WTC11 (cell line): ENCODE results near the gene TMEM266. TPM values are rescaled to one million over a fixed set of nuclear protein-coding genes. Genes with fewer than 3 reads are reported as not detected.

Experiments used
- ATAC-seq: fragments of 200-7000 bp; cut with Tn5 transposase; 2 replicates; pipeline ENCODE4 v1.10.0; 2021; ENCODE audit warnings: mild to moderate bottlenecking, moderate library complexity
- CTCF ChIA-PET: fragments of 300-600 bp; sonication (Branson Sonifier 250); formaldehyde crosslinking; loops from one replicate; lab custom pipeline; 2021; ENCODE audit warnings: antibody characterized with exemption; lab: Charles Lee
- POLR2A ChIA-PET: fragments of 350-600 bp; sonication (Branson Sonifier 250); formaldehyde crosslinking; loops from one replicate; lab custom pipeline; 2021; ENCODE audit warnings: antibody characterized with exemption; lab: Charles Lee
- DNase-seq: peaks from one replicate; pipeline ENCODE4 v3.0.0; 2021; ENCODE audit warnings: low spot score
- H3K27ac Mint-ChIP-seq: 2 replicates; pipeline ENCODE4 v1.8.0; 2021; ENCODE audit warnings: mixed read lengths
- H3K27me3 Mint-ChIP-seq: 2 replicates; pipeline ENCODE4 v1.8.0; 2021; ENCODE audit warnings: low read depth, mild to moderate bottlenecking, moderate library complexity, mixed read lengths
- H3K36me3 Mint-ChIP-seq: 2 replicates; pipeline ENCODE4 v1.8.0; 2021; ENCODE audit warnings: mixed read lengths
- H3K4me1 Mint-ChIP-seq: 2 replicates; pipeline ENCODE4 v1.8.0; 2022; ENCODE audit warnings: mixed read lengths
- H3K4me3 Mint-ChIP-seq: 2 replicates; pipeline ENCODE4 v1.8.0; 2021; ENCODE audit warnings: mild to moderate bottlenecking, moderate library complexity, mixed read lengths
- H3K9me3 Mint-ChIP-seq: 2 replicates; pipeline ENCODE4 v1.8.0; 2021; ENCODE audit warnings: mixed read lengths
- CTCF ChIP-seq: fragments of 200-600 bp; IDR thresholded peaks from 2 replicates; pipeline ENCODE4 v1.8.0; 2022; ENCODE audit warnings: antibody characterized with exemption
- E2F4 ChIP-seq: sonication (generic); formaldehyde crosslinking; IDR thresholded peaks from 2 replicates; pipeline ENCODE4 v1.8.1; 2022; ENCODE audit warnings: low read depth, mild to moderate bottlenecking, moderate library complexity, missing genetic modification reagents, borderline replicate concordance
- EMX1 ChIP-seq: fragments of 250-450 bp; sonication (Bioruptor Pico); IDR thresholded peaks from 2 replicates; pipeline ENCODE4 v1.8.0; 2021; ENCODE audit warnings: mild to moderate bottlenecking
- GTF2I ChIP-seq: fragments of 250-450 bp; sonication (Bioruptor Pico); conservative IDR thresholded peaks from 2 replicates; pipeline ENCODE4 v1.4.0; 2021; ENCODE audit warnings: mild to moderate bottlenecking
- JUN ChIP-seq: sonication (generic); formaldehyde crosslinking; IDR thresholded peaks from 2 replicates; pipeline ENCODE4 v1.8.0; 2023; ENCODE audit warnings: mild to moderate bottlenecking, missing genetic modification reagents
- MAX ChIP-seq: sonication (generic); formaldehyde crosslinking; IDR thresholded peaks from 2 replicates; pipeline ENCODE4 v1.8.0; 2022; ENCODE audit warnings: mild to moderate bottlenecking, missing genetic modification reagents
- NR2C2 ChIP-seq: sonication (generic); formaldehyde crosslinking; IDR thresholded peaks from 2 replicates; pipeline ENCODE4 v1.8.0; 2022; ENCODE audit warnings: mild to moderate bottlenecking, missing genetic modification reagents
- NR3C1 ChIP-seq: sonication (generic); formaldehyde crosslinking; conservative IDR thresholded peaks from 2 replicates; pipeline ENCODE4 v1.8.1; 2023; ENCODE audit warnings: low read depth, mild to moderate bottlenecking, missing genetic modification reagents
- SP1 ChIP-seq: sonication (generic); formaldehyde crosslinking; conservative IDR thresholded peaks from 2 replicates; pipeline ENCODE4 v1.8.1; 2022; ENCODE audit warnings: missing genetic modification reagents
- TP53 ChIP-seq: sonication (generic); formaldehyde crosslinking; IDR thresholded peaks from 2 replicates; pipeline ENCODE4 v1.8.1; 2023; ENCODE audit warnings: mild to moderate bottlenecking, missing genetic modification reagents
- ZBTB21 ChIP-seq: sonication (generic); formaldehyde crosslinking; IDR thresholded peaks from 2 replicates; pipeline ENCODE4 v1.8.1; 2023; ENCODE audit warnings: mild to moderate bottlenecking, missing genetic modification reagents, borderline replicate concordance
- ZNF423 ChIP-seq: fragments of 250-450 bp; sonication (Bioruptor Pico); IDR thresholded peaks from 2 replicates; pipeline ENCODE4 v2.1.2; 2022; ENCODE audit warnings: mild to moderate bottlenecking, moderate library complexity
- total RNA-seq: library from RNA; stranded (reverse); gene quantifications from 3 replicates; pipeline ENCODE4 v1.2.3, GENCODE V29; 2021
- TF ChIP-seq, protein P1 (sequence below): fragments of 250-450 bp; sonication (Bioruptor Pico); IDR thresholded peaks from 2 replicates; pipeline ENCODE4 v1.9.0; 2021; ENCODE audit warnings: mild to moderate bottlenecking, borderline replicate concordance
- TF ChIP-seq, protein P2 (sequence below): sonication (generic); formaldehyde crosslinking; IDR thresholded peaks from 2 replicates; pipeline ENCODE4 v1.8.1; 2023; ENCODE audit warnings: mild to moderate bottlenecking, missing genetic modification reagents, moderate library complexity
- TF ChIP-seq, protein P3 (sequence below): sonication (generic); formaldehyde crosslinking; IDR thresholded peaks from 2 replicates; pipeline ENCODE4 v1.8.1; 2023; ENCODE audit warnings: mild to moderate bottlenecking, missing genetic modification reagents
- TF ChIP-seq, protein P4 (sequence below): sonication (generic); formaldehyde crosslinking; IDR thresholded peaks from 2 replicates; pipeline ENCODE4 v1.8.1; 2023; ENCODE audit warnings: mild to moderate bottlenecking, missing genetic modification reagents

Gene TMEM266
- total RNA-seq, 1 experiment from 2014 or later, result 8.6 TPM

DNA sequence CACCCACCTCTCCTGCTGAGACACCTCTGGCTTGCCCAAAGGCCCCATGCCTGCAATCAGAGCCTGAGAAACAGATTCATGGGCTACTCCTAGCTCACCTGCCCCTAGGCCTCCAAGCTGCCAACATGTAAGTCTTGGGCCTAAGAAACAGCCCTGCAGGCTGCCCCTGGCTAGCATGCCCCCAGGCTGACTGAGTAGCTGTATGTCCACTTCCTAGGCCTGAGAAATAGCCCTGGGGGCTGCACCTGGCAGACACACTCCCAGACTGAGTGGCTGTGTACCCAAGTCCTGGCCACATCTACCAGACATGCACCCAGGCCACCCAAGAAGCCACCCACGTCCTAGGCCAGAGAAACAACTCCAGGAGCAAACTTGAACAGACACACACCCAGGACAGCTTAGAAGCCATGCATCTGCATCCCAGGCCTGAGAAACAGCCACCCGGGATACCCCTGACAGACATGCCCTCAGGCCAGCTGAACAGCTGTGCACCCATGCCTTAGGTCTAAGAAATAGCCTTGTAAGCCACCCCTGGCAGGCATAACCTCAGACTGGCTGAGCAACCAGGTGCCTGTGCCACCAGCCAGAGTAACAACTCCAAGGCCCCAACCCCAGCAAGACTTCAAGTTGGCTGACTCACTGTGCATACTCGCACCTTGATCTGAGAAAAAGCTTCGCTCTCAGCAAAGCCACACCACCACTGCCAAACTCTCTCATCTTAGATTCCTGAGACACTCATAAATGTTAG is 35.6 kb upstream of the TMEM266 start:
- ChIA-PET CTCF (no interaction called here), POLR2A (no interaction called here)
- DNase-seq (no peak), ATAC-seq (no peak)
- Mint-ChIP-seq H3K27ac (no peak overlapping the region), H3K27me3 (no peaks in the 10 kb centered on the region), H3K9me3 (peaks cover 25% of the 10 kb centered on the region), H3K4me3 (no peak overlapping the region), H3K36me3 (peaks cover 15% of the 10 kb centered on the region), H3K4me1 (no peaks in the 10 kb centered on the region)
- TF ChIP-seq JUN (CRISPR knock-in tag) (no peak), NR2C2 (no peak), E2F4 (CRISPR knock-in tag) (no peak), ZBTB21 (no peak), EMX1 (CRISPR knock-in tag) (no peak), GTF2I (CRISPR knock-in tag) (no peak), SP1 (CRISPR knock-in tag) (no peak), CTCF (no peak), MAX (CRISPR knock-in tag) (no peak), NR3C1 (CRISPR knock-in tag) (no peak), ZNF423 (CRISPR knock-in tag) (no peak), TP53 (CRISPR knock-in tag) (no peak)
- TF ChIP-seq, protein P1, sequence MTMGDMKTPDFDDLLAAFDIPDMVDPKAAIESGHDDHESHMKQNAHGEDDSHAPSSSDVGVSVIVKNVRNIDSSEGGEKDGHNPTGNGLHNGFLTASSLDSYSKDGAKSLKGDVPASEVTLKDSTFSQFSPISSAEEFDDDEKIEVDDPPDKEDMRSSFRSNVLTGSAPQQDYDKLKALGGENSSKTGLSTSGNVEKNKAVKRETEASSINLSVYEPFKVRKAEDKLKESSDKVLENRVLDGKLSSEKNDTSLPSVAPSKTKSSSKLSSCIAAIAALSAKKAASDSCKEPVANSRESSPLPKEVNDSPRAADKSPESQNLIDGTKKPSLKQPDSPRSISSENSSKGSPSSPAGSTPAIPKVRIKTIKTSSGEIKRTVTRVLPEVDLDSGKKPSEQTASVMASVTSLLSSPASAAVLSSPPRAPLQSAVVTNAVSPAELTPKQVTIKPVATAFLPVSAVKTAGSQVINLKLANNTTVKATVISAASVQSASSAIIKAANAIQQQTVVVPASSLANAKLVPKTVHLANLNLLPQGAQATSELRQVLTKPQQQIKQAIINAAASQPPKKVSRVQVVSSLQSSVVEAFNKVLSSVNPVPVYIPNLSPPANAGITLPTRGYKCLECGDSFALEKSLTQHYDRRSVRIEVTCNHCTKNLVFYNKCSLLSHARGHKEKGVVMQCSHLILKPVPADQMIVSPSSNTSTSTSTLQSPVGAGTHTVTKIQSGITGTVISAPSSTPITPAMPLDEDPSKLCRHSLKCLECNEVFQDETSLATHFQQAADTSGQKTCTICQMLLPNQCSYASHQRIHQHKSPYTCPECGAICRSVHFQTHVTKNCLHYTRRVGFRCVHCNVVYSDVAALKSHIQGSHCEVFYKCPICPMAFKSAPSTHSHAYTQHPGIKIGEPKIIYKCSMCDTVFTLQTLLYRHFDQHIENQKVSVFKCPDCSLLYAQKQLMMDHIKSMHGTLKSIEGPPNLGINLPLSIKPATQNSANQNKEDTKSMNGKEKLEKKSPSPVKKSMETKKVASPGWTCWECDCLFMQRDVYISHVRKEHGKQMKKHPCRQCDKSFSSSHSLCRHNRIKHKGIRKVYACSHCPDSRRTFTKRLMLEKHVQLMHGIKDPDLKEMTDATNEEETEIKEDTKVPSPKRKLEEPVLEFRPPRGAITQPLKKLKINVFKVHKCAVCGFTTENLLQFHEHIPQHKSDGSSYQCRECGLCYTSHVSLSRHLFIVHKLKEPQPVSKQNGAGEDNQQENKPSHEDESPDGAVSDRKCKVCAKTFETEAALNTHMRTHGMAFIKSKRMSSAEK (CRISPR knock-in tag), result no peak
- TF ChIP-seq, protein P2, sequence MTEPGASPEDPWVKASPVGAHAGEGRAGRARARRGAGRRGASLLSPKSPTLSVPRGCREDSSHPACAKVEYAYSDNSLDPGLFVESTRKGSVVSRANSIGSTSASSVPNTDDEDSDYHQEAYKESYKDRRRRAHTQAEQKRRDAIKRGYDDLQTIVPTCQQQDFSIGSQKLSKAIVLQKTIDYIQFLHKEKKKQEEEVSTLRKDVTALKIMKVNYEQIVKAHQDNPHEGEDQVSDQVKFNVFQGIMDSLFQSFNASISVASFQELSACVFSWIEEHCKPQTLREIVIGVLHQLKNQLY (CRISPR knock-in tag), result no peak
- TF ChIP-seq, protein P3, sequence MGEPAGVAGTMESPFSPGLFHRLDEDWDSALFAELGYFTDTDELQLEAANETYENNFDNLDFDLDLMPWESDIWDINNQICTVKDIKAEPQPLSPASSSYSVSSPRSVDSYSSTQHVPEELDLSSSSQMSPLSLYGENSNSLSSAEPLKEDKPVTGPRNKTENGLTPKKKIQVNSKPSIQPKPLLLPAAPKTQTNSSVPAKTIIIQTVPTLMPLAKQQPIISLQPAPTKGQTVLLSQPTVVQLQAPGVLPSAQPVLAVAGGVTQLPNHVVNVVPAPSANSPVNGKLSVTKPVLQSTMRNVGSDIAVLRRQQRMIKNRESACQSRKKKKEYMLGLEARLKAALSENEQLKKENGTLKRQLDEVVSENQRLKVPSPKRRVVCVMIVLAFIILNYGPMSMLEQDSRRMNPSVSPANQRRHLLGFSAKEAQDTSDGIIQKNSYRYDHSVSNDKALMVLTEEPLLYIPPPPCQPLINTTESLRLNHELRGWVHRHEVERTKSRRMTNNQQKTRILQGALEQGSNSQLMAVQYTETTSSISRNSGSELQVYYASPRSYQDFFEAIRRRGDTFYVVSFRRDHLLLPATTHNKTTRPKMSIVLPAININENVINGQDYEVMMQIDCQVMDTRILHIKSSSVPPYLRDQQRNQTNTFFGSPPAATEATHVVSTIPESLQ (CRISPR knock-in tag), result no peak
- TF ChIP-seq, protein P4, sequence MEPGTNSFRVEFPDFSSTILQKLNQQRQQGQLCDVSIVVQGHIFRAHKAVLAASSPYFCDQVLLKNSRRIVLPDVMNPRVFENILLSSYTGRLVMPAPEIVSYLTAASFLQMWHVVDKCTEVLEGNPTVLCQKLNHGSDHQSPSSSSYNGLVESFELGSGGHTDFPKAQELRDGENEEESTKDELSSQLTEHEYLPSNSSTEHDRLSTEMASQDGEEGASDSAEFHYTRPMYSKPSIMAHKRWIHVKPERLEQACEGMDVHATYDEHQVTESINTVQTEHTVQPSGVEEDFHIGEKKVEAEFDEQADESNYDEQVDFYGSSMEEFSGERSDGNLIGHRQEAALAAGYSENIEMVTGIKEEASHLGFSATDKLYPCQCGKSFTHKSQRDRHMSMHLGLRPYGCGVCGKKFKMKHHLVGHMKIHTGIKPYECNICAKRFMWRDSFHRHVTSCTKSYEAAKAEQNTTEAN (CRISPR knock-in tag), result no peak
